Activated CD4-positive, CD25-positive, alpha-beta regulatory T cell treated with anti-CD3 and anti-CD28 coated beads, Interleukin-2, amount 50 U/mL, for 24 hours (primary cell): ENCODE data around the gene RASGEF1C.

ENCODE experiments used
- ATAC-seq, 2 donors: fragments of 150-1000 bp; cut with Tn5 transposase; one replicate each; pipeline ENCODE4 v1.10.0; 2021; ENCODE audit warnings: mild to moderate bottlenecking in 1 of 2, moderate library complexity in 1 of 2

Gene RASGEF1C

GRCh38 chr5:180118391-180118791 lies 90.6 kb downstream of the RASGEF1C start:
- ATAC-seq: no peak

GRCh38 chr5:180117000-180117725 lies 91.8 kb downstream of the RASGEF1C start:
- no peak for ATAC-seq

GRCh38 chr5:180116077-180116999 lies 92.7 kb downstream of the RASGEF1C start:
- ATAC-seq: no peak

- no peak for ATAC-seq
These were observed 93.5 kb downstream of the RASGEF1C start for GRCh38 chr5:180115326-180116076.

GRCh38 chr5:180114304-180115003 lies 94.6 kb downstream of the RASGEF1C start:
- ATAC-seq: no peak

- ATAC-seq: no peak
These were observed 95.2 kb downstream of the RASGEF1C start for GRCh38 chr5:180113660-180114303.

- ATAC-seq: no peak
These were observed 96.7 kb downstream of the RASGEF1C start for GRCh38 chr5:180112181-180112861.

- no peak for ATAC-seq
These were observed 97.6 kb downstream of the RASGEF1C start for GRCh38 chr5:180111273-180112002.

- ATAC-seq: no peak
These were observed 99.1 kb downstream of the RASGEF1C start for GRCh38 chr5:180109920-180110319.

- no peak for ATAC-seq
These were observed 102.0 kb downstream of the RASGEF1C start for GRCh38 chr5:180107005-180107404.

GRCh38 chr5:180105827-180106312 lies 103.1 kb downstream of the RASGEF1C start:
- ATAC-seq: no peak

- ATAC-seq: no peak
These were observed 104.9 kb downstream of the RASGEF1C start for GRCh38 chr5:180104168-180104530.

GRCh38 chr5:180103487-180104167 lies 105.4 kb downstream of the RASGEF1C start:
- ATAC-seq: no peak

- no peak for ATAC-seq
These were observed 106.4 kb downstream of the RASGEF1C start for GRCh38 chr5:180102636-180103035.

GRCh38 chr5:180101451-180102105 lies 107.4 kb downstream of the RASGEF1C start:
- no peak for ATAC-seq

GRCh38 chr5:180100621-180101450 lies 108.2 kb downstream of the RASGEF1C start:
- no peak for ATAC-seq

GRCh38 chr5:180099733-180100611 lies 109.0 kb downstream of the RASGEF1C start:
- ATAC-seq: no peak
